CD4-positive, CD25-positive, alpha-beta regulatory T cell (primary cell): ENCODE results near the gene DSCAM. TPM values are rescaled to one million over a fixed set of nuclear protein-coding genes. Genes with fewer than 3 reads are reported as not detected.

Source experiments
- ATAC-seq, 2 donors: fragments of 150-1000 bp; cut with Tn5 transposase; one replicate each; pipeline ENCODE4 v1.10.0; 2021; ENCODE audit warnings: low read depth in 2 of 2, moderate number of reproducible peaks in 2 of 2, moderate library complexity in 1 of 2
- DNase-seq, 3 donors: peaks; one replicate each; pipeline versions ENCODE4 v3.0.0 to v3.0.0-alpha.2; 2012 to 2022; ENCODE audit warnings: mixed read lengths in 1 of 3
- H3K27ac ChIP-seq: one replicate; pipeline ENCODE4 v1.7.0; 2013; ENCODE audit warnings: mild to moderate bottlenecking, low read length; ENCODE audit not compliant: insufficient read depth, poor library complexity, severe bottlenecking
- H3K27me3 ChIP-seq: one replicate; pipeline ENCODE4 v1.7.0; 2013; ENCODE audit warnings: low read length; ENCODE audit not compliant: control insufficient read depth, insufficient read depth
- H3K36me3 ChIP-seq: one replicate; pipeline ENCODE4 v1.7.0; 2013; ENCODE audit warnings: mild to moderate bottlenecking, low read length, moderate library complexity; ENCODE audit not compliant: control insufficient read depth, insufficient read depth
- H3K4me1 ChIP-seq: 2 replicates; pipeline ENCODE4 v1.7.0; 2013; ENCODE audit warnings: mild to moderate bottlenecking, low read length; ENCODE audit not compliant: insufficient read depth, control insufficient read depth, poor library complexity, severe bottlenecking
- H3K4me3 ChIP-seq: one replicate; pipeline ENCODE4 v1.7.0; 2013; ENCODE audit warnings: low read depth, mild to moderate bottlenecking, low read length, moderate library complexity
- H3K9me3 ChIP-seq, 2 experiments: 1 replicate in 1 of 2; 2 replicates in 1 of 2; pipeline ENCODE4 v1.7.0; 2013; ENCODE audit warnings: low read length in 2 of 2, mild to moderate bottlenecking in 1 of 2, moderate library complexity in 1 of 2; ENCODE audit not compliant: control insufficient read depth in 2 of 2
- H3K27ac Mint-ChIP-seq, 3 donors: one replicate each; pipeline ENCODE4 v1.8.0; 2020 to 2022; ENCODE audit warnings: mild to moderate bottlenecking in 3 of 3, mixed read lengths in 3 of 3, moderate library complexity in 2 of 3
- H3K27me3 Mint-ChIP-seq: one replicate; pipeline ENCODE4 v1.8.0; 2022; ENCODE audit warnings: mild to moderate bottlenecking, mixed read lengths
- H3K36me3 Mint-ChIP-seq: one replicate; pipeline ENCODE4 v1.8.0; 2020; ENCODE audit warnings: mixed read lengths
- H3K4me1 Mint-ChIP-seq, 4 donors: one replicate each; pipeline ENCODE4 v1.8.0; 2020 to 2022; ENCODE audit warnings: mixed read lengths in 4 of 4, mild to moderate bottlenecking in 1 of 4
- H3K4me3 Mint-ChIP-seq, 4 donors: one replicate each; pipeline ENCODE4 v1.8.0; 2020 to 2022; ENCODE audit warnings: mild to moderate bottlenecking in 4 of 4, mixed read lengths in 4 of 4, moderate library complexity in 3 of 4
- H3K9me3 Mint-ChIP-seq, 7 donors: one replicate each; pipeline ENCODE4 v1.8.0; 2020 to 2022; ENCODE audit warnings: mixed read lengths in 7 of 7, mild to moderate bottlenecking in 3 of 7, moderate library complexity in 2 of 7
- polyA plus RNA-seq, 4 donors: library from polyadenylated mRNA; unstranded; fragments of 300-500 nt; fragmentation: Illumina TruSeq; gene quantifications; one replicate each; pipeline ENCODE4 v1.2.3, GENCODE V29; 2021
- total RNA-seq: library from RNA; stranded (reverse); gene quantifications from one replicate; pipeline ENCODE4 v1.2.3, GENCODE V29; 2022

The DSCAM gene
- total and polyA plus RNA-seq, 5 donors from 2014 or later: not detected

GRCh38 chr21:40595806-40596205 lies 251.2 kb downstream of the DSCAM start:
- Histone ChIP-seq H3K4me3 (no peak overlapping the region), H3K27me3 (no peaks in the 10 kb centered on the region), H3K4me1 (no peaks in the 10 kb centered on the region), H3K36me3 (no peaks in the 10 kb centered on the region), H3K9me3 (no peaks in the 10 kb centered on the region), H3K27ac (no peak overlapping the region)
- no peak overlapping the region for H3K4me3 Mint-ChIP-seq
- no peaks in the 10 kb centered on the region for H3K27me3 Mint-ChIP-seq
- no peak for DNase-seq
- H3K4me1 Mint-ChIP-seq: no peaks in the 10 kb centered on the region
- no peaks in the 10 kb centered on the region for H3K36me3 Mint-ChIP-seq
- no peak overlapping the region for H3K27ac Mint-ChIP-seq
- no peak for ATAC-seq
- H3K9me3 Mint-ChIP-seq: peaks cover 6 to 22% (median 9%) of the 10 kb centered on the region in 7 donors

DNA sequence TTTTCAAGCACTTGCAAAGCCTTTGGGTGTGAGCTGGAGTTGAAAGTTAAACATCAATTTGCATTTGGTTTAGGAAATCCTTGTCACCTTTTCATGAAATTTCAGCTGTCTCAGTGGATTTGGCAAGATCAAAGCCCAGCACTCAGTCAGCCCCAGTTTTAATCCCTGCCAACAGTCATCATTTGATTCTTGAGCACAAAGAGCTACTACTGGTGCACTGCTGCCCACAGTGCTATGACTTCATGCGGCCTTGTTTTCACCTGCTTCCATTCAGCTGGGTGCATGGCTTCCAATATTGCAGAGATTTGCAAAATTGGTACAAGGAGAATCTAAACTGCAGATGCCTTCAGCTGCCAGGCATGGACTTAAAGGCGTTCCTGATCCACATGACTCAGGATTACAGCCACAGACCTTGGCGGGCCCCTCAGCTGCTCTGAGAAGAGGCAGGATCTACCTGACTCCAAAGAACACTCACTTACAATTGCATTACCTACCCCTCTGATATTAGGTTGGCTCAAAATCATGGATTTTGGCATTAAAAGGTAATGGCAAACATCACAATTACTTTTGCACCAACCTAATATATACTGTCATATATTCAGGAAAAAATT lies 259.1 kb downstream of the DSCAM start:
- Mint-ChIP-seq H3K4me3 (no peak overlapping the region), H3K27ac (no peak overlapping the region), H3K9me3 (peaks cover 1 to 16% (median 8%) of the 10 kb centered on the region in 7 donors), H3K36me3 (no peaks in the 10 kb centered on the region), H3K27me3 (no peaks in the 10 kb centered on the region), H3K4me1 (no peaks in the 10 kb centered on the region)
- H3K27me3 ChIP-seq: no peaks in the 10 kb centered on the region
- DNase-seq (no peak), ATAC-seq (no peak)
- no peaks in the 10 kb centered on the region for H3K36me3 ChIP-seq
- no peaks in the 10 kb centered on the region for H3K9me3 ChIP-seq
- no peak overlapping the region for H3K27ac ChIP-seq
- H3K4me3 ChIP-seq: no peak overlapping the region
- H3K4me1 ChIP-seq: no peaks in the 10 kb centered on the region

DNA sequence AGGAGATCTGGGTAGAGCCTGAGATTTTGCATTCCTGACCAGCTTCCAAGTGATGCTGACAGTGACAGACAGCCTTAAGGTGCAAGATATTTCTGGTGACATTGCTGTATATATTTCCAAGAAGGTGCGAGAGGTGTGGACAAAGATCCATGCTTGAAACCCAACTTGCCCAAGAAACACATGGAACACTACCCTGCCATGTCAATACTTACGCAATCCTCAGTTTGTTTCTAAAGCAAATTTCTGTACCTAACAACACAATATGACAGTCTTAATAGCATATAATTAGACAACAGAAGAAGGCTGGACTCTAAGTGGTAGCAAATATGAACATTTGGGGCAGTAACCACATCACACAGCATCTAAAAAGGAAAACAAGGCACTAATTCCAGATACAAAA lies 260.4 kb downstream of the DSCAM start:
- Mint-ChIP-seq H3K36me3 (no peaks in the 10 kb centered on the region), H3K9me3 (peaks cover 3 to 13% (median 7%) of the 10 kb centered on the region in 7 donors), H3K27ac (no peak overlapping the region), H3K4me1 (no peaks in the 10 kb centered on the region), H3K4me3 (no peak overlapping the region), H3K27me3 (no peaks in the 10 kb centered on the region)
- Histone ChIP-seq H3K4me1 (no peaks in the 10 kb centered on the region), H3K36me3 (no peaks in the 10 kb centered on the region), H3K27me3 (no peaks in the 10 kb centered on the region), H3K9me3 (no peaks in the 10 kb centered on the region), H3K4me3 (no peak overlapping the region), H3K27ac (no peak overlapping the region)
- DNase-seq (no peak), ATAC-seq (no peak)

DNA sequence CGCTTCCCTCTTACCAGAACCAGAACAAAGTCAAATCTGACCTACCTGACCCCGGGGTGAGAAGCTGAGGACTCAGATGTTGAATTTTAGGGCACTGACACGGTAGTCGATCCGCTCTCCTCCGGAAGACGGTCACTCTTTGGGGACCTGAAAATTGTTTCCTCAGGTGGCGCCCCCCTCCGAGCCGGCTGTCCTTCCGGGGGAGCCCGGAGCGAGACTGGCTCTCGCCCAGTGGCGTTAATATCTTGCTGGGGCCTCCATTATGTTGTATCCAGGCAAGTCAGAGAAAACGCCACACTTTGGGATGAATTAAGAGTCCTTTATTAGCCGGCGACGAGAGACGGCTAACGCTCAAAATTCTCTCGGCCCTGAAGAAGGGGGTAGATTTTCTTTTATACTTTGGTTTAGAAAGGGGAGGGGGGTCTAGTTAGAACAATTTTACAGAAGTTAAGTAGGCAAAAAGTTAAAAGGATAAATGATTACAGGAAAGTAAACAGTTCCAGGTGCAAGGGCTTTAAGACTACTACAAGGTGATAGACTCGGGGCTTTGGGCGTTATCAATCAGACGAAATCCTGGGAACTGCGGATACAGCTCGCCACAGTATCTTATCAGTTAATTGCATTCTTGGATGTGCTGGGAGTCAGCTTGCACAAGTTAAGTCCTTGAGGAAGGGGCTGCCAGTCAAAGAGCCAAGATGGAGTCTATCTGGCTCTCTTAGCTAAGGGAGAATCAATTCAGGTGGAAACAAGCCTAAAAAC lies 269.5 kb downstream of the DSCAM start:
- Histone ChIP-seq H3K27ac (no peak overlapping the region), H3K4me1 (no peaks in the 10 kb centered on the region), H3K4me3 (no peak overlapping the region), H3K36me3 (no peaks in the 10 kb centered on the region), H3K27me3 (no peaks in the 10 kb centered on the region), H3K9me3 (no peaks in the 10 kb centered on the region)
- H3K4me1 Mint-ChIP-seq: no peaks in the 10 kb centered on the region
- DNase-seq (no peak), ATAC-seq (no peak)
- H3K9me3 Mint-ChIP-seq: peaks cover 0 to 11% (median 3%) of the 10 kb centered on the region in 7 donors
- no peak overlapping the region for H3K4me3 Mint-ChIP-seq
- H3K27me3 Mint-ChIP-seq: no peaks in the 10 kb centered on the region
- no peaks in the 10 kb centered on the region for H3K36me3 Mint-ChIP-seq
- no peak overlapping the region for H3K27ac Mint-ChIP-seq

- H3K4me1 Mint-ChIP-seq: no peaks in the 10 kb centered on the region
- H3K27ac ChIP-seq: no peak overlapping the region
- no peaks in the 10 kb centered on the region for H3K27me3 ChIP-seq
- no peaks in the 10 kb centered on the region for H3K9me3 ChIP-seq
- H3K4me1 ChIP-seq: no peaks in the 10 kb centered on the region
- DNase-seq (no peak), ATAC-seq (no peak)
- H3K36me3 Mint-ChIP-seq: no peaks in the 10 kb centered on the region
- H3K27ac Mint-ChIP-seq: no peak overlapping the region
- H3K27me3 Mint-ChIP-seq: no peaks in the 10 kb centered on the region
- H3K4me3 Mint-ChIP-seq: no peak overlapping the region
- H3K36me3 ChIP-seq: no peaks in the 10 kb centered on the region
- H3K9me3 Mint-ChIP-seq: peaks cover 0 to 9% (median 4%) of the 10 kb centered on the region in 7 donors
- H3K4me3 ChIP-seq: no peak overlapping the region
Observed at GRCh38 chr21:40575976-40576375, 271.0 kb downstream of the DSCAM start.

- no peak for DNase-seq
- H3K9me3 Mint-ChIP-seq: peaks cover 0 to 9% (median 4%) of the 10 kb centered on the region in 7 donors
- no peak for ATAC-seq
- Histone ChIP-seq H3K27me3 (no peaks in the 10 kb centered on the region), H3K9me3 (peaks cover 3 to 24% of the 10 kb centered on the region in 2 experiments), H3K27ac (no peak overlapping the region), H3K36me3 (no peaks in the 10 kb centered on the region), H3K4me3 (no peak overlapping the region), H3K4me1 (no peaks in the 10 kb centered on the region)
- H3K27me3 Mint-ChIP-seq: no peaks in the 10 kb centered on the region
- H3K27ac Mint-ChIP-seq: no peak overlapping the region
- H3K4me3 Mint-ChIP-seq: no peak overlapping the region
- no peaks in the 10 kb centered on the region for H3K36me3 Mint-ChIP-seq
- no peaks in the 10 kb centered on the region for H3K4me1 Mint-ChIP-seq
Observed at GRCh38 chr21:40569357-40569756, 277.6 kb downstream of the DSCAM start.

DNA sequence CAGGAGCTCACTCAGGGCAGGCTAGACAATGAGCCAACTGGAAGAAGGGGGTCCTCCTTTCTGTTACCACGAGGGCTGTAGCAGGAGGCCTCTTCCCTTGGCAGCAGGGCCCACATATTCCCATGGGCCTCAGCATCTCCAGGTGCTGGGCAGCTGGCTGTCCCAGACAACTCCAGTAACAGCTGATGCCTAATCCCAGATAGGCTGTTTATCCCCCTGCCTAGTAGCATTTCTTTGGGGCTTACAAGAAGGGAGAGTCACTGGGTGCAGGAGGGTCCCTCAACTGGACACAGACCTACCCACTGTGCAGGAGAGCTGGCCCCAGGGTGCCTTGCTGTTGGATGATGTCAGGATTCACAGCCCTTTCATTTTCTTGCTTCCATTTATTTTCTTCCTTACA lies 278.2 kb downstream of the DSCAM start:
- ATAC-seq (no peak), DNase-seq (no peak)
- Histone ChIP-seq H3K4me3 (no peak overlapping the region), H3K27ac (no peak overlapping the region), H3K27me3 (no peaks in the 10 kb centered on the region), H3K36me3 (no peaks in the 10 kb centered on the region), H3K4me1 (no peaks in the 10 kb centered on the region), H3K9me3 (peaks cover 3 to 24% of the 10 kb centered on the region in 2 experiments)
- Mint-ChIP-seq H3K27ac (peak overlapping the region in 1 of 3 donors; percentile 50), H3K4me3 (no peak overlapping the region), H3K9me3 (peaks cover 0 to 9% (median 4%) of the 10 kb centered on the region in 7 donors), H3K36me3 (no peaks in the 10 kb centered on the region), H3K27me3 (no peaks in the 10 kb centered on the region), H3K4me1 (no peaks in the 10 kb centered on the region)

GRCh38 chr21:40567501-40567900 lies 279.5 kb downstream of the DSCAM start:
- no peak overlapping the region for H3K27ac Mint-ChIP-seq
- peaks cover 0 to 7% (median 5%) of the 10 kb centered on the region in 7 donors for H3K9me3 Mint-ChIP-seq
- Histone ChIP-seq H3K4me3 (no peak overlapping the region), H3K36me3 (no peaks in the 10 kb centered on the region), H3K4me1 (no peaks in the 10 kb centered on the region), H3K27ac (no peak overlapping the region), H3K27me3 (no peaks in the 10 kb centered on the region), H3K9me3 (peaks cover 3 to 24% of the 10 kb centered on the region in 2 experiments)
- no peak overlapping the region for H3K4me3 Mint-ChIP-seq
- no peak for ATAC-seq
- H3K27me3 Mint-ChIP-seq: no peaks in the 10 kb centered on the region
- no peaks in the 10 kb centered on the region for H3K4me1 Mint-ChIP-seq
- DNase-seq: no peak
- H3K36me3 Mint-ChIP-seq: no peaks in the 10 kb centered on the region
